NCI-H1105 treated with DMSO at 0.1 percent for 48 hours (cell line): ENCODE measurements around the gene INSC.

Experiments used
- DNase-seq: peaks from one replicate; lab custom pipeline; 2025; lab: John Stamatoyannopoulos, UW

INSC gene

DNA sequence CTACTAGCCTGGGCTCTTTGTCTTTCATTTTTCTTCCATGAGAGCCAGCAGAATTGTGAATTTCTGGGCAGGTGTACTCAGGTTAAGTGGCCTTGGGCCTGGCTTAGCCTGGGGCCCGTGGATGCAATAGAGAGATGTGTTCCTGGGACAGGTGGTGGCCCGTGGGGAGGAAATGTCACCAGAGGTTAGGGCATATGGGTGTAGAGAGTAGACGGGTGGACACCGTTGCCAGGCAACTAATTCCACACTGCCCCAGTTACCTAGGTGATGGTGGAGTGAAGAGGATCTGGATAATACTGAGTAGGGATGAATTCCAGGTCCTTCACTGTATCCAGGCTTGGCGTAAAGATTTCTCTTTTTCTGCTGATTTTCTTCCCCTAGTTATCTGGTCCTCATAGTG, 175.0 kb downstream of the INSC start:
- peak; percentile 27 for DNase-seq

DNA sequence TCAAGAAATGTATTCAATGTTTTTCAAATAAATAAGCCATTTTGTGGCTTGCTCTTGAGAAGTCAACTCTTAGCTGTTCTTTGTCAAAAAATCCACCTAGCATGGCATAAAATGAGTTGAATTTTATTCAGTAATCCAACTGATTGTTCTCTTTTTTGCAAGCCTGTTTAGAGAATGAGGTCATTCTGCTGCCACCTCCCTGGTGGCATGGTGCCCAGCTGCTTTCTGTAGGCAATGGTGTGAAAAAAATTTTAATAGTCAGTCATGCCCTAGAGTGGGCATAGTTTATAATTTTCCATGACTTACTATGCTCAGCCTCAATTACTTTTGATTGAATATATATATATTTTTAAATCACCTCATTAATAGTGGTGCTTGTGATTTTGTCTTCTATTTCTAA, 177.2 kb downstream of the INSC start:
- no peak for DNase-seq

DNA sequence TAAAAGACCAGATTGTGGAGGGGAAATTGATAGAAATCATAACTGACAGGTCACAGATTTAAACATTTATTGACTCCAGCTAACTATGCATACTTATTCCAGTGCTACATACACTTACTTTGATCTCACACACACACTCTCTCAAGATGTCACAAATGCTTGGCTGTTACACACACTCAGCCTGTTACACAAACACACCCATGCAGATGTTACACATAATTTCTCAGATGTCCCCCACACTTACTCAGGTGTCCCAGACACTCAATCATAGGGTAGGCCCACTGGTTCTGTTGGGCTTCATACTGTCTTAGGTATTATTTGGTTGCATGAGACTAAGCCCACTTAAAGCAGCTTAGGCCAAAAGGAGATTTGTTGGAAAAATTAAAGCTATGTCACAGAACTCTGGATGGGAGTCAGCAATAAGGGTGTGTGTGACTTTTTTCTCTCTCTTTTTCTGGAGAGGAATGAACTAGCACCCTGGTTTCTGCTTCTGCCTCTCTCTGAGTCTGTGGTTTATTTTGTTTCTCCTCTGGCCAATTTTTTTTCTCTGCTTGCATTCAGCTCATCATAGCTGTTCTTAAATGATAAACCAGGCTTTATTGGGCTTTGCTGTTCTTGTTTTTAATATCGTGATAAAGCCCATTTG, 179.4 kb downstream of the INSC start:
- DNase-seq, result no peak

DNA sequence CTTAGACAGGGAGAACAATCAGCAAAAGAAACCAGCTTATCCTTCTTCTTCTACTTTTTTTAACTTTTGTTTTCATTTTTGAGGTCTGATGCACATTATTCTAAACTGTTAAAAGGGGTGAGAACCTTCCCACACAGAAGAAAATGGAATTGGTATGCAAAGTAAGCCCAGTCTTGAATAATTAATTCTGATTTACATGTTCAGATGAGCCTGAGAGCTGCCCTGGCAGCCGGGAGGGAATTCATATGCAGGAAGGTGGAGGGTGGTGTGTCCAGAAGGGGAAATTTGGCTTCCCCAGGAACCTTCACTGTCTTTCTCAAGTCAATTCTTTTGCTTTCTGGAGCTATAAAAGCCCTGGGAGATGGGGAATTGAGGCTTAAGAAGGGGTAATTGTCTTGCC, 181.0 kb downstream of the INSC start:
- DNase-seq, result no peak
